Activated T-cell treated with anti-CD3 and anti-CD28 coated beads, Interleukin-2, amount 50 U/mL, for 72 hours (primary cell): ENCODE measurements around the gene PGBD5. TPM values are rescaled to one million over a fixed set of nuclear protein-coding genes. Genes with fewer than 3 reads are reported as not detected.

Source experiments
- ATAC-seq, 2 donors: fragments of 150-1000 bp; cut with Tn5 transposase; replicated peaks in 1 of 2; 2 replicates each; pipeline ENCODE4 v1.10.0; 2021; ENCODE audit warnings: moderate library complexity in 2 of 2, mild to moderate bottlenecking in 1 of 2
- DNase-seq, 2 donors: peaks; one replicate each; pipeline ENCODE4 v3.0.0; 2021 to 2022; ENCODE audit warnings: mixed read lengths in 1 of 2
- H3K27ac Mint-ChIP-seq: one replicate; pipeline ENCODE4 v1.8.0; 2022; ENCODE audit warnings: mild to moderate bottlenecking, moderate library complexity, mixed read lengths
- H3K27me3 Mint-ChIP-seq: one replicate; pipeline ENCODE4 v1.8.0; 2022; ENCODE audit warnings: low read depth, mixed read lengths
- H3K36me3 Mint-ChIP-seq, 2 donors: one replicate each; pipeline ENCODE4 v1.8.0; 2022; ENCODE audit warnings: mixed read lengths in 2 of 2, mild to moderate bottlenecking in 1 of 2; ENCODE audit not compliant: insufficient read depth in 2 of 2
- H3K4me1 Mint-ChIP-seq: one replicate; pipeline ENCODE4 v1.8.0; 2022; ENCODE audit warnings: low read depth, mixed read lengths
- H3K4me3 Mint-ChIP-seq, 2 donors: one replicate each; pipeline ENCODE4 v1.8.0; 2022; ENCODE audit warnings: mild to moderate bottlenecking in 2 of 2, mixed read lengths in 2 of 2, moderate library complexity in 2 of 2
- H3K9me3 Mint-ChIP-seq, 2 donors: one replicate each; pipeline ENCODE4 v1.8.0; 2022; ENCODE audit warnings: mixed read lengths in 2 of 2
- total RNA-seq, 2 donors: library from RNA; stranded (reverse); gene quantifications; one replicate each; pipeline ENCODE4 v1.2.3, GENCODE V29; 2022

The PGBD5 gene
- total RNA-seq, 2 donors from 2014 or later: 0.12 TPM; not detected in 1

DNA sequence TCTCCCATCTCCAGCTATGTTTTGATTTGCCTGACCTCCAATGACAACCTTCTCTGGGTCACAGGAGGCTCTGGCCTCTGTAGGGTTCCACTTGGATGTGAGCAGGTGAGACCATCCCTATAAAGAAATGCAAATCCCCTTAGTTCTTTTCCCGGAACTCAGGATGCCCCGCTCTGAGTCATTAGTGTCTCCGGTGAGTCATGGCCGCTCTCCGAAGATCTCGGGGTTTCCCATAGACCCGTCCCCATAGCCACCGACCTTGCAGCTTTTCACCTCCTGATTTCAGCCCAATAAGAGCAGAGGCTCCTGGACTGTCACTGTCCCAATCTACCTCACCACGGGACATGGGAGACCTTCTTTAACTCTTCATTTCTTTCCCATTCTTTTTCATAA, 98.2 kb downstream of the PGBD5 start:
- Mint-ChIP-seq H3K9me3 (no peaks in the 10 kb centered on the region), H3K36me3 (no peaks in the 10 kb centered on the region), H3K27ac (peak overlapping the region; percentile 41), H3K4me3 (peak overlapping the region; percentile 4 to 70), H3K4me1 (peaks cover 8% of the 10 kb centered on the region), H3K27me3 (peaks cover 5% of the 10 kb centered on the region)
- DNase-seq: peak; percentile 39 to 50
- peak; percentile 80 to 90 for ATAC-seq

DNA sequence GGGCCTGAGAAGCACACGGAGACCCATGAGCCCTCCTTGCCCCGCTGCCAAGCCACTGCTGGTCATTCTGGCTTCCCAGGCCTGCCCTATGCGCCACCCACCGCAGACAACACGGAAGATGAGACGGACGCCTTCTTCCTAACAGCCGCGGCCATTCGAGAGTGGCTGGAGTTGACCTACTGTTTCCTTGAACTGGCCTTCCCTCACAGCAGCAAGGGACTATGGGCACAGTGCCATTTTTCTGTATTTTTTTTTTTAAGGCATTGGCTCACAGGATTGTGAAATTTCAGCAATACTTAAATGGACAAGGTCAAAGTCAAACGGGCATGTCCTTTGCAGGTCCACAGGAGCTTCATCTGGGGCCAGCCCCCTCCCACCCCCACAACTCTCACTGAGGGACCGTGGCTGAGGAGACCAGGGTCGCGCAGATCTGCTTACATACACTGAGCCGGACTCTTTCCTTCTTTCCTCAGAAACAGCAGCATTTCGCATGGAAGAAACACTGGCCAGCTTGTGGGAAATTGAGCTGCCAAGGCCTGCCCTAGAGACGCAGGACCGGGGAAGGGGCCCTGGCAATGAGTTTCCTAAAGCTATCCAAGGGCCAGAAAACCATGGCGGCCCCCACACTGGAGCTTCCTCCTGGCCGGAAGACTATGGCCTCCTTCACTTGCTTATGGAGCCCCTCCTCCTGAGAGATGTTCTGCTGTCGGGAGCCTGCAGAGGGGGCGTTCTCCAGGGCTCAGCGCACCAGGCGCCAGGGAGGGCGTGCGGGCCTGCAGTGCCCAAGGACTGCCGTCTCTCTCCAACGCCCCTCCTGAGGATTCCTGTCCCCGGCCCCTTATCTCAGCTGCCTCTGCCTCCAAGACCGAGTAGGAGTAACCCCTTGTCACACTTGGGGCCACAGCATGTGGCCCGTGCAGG, 98.9 kb downstream of the PGBD5 start:
- DNase-seq (no peak), ATAC-seq (no peak)
- no peak overlapping the region for H3K27ac Mint-ChIP-seq
- peak overlapping the region; percentile 4 to 70 for H3K4me3 Mint-ChIP-seq
- H3K9me3 Mint-ChIP-seq: no peaks in the 10 kb centered on the region
- H3K4me1 Mint-ChIP-seq: peaks cover 8% of the 10 kb centered on the region
- H3K27me3 Mint-ChIP-seq: peaks cover 5% of the 10 kb centered on the region
- no peaks in the 10 kb centered on the region for H3K36me3 Mint-ChIP-seq

DNA sequence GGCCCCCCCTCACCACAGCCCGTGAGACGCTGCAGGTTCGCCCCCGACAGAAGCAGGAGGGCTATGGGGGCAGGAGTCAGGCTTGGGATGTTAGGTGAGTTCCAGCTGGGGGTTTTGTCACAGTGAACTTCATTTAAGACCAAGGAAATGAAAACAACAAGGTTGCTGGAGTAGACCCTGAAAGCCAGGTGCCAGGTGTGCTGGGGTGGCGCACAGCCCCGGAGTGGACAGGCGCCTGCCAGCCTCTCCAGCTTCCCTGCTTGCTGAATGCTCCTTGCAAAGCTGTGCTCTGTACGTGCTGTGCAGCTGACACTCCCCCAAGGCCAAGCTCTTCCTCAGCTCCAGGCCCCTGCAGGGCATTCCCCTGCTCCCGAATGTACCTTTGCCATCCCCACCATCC, 102.4 kb downstream of the PGBD5 start:
- ATAC-seq (no peak), DNase-seq (no peak)
- Mint-ChIP-seq H3K4me3 (no peak overlapping the region), H3K27ac (no peak overlapping the region), H3K4me1 (peaks cover 8% of the 10 kb centered on the region), H3K9me3 (no peaks in the 10 kb centered on the region), H3K36me3 (no peaks in the 10 kb centered on the region), H3K27me3 (no peaks in the 10 kb centered on the region)

DNA sequence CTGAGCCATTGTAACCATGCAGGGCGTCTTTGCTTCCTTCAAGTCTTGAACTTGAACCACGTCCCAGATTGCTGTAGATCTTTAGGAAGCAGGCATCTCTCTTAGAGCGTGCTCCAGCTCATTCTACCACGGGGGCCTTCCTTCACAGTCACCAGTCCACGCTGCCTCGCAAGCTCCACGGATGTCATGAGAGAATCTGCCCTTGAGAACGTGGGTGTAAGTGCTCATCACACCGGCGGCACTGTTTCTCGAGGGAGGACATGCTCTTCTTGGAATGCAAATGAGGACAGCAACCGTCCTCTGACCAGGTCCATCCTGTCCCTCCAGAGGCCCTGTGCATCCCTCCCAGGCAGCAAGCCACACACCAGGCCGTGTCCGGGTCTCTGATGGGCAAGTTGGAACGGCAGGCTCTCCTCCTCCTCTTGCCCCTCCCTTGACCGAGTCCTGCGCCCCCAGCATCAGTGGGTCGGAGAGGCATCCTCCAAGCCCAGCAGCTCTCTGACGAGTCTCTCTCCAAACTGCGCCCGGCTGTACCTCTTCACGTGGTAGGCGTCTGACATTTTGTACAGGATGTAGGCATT, 103.1 kb downstream of the PGBD5 start:
- Mint-ChIP-seq H3K27ac (no peak overlapping the region), H3K27me3 (no peaks in the 10 kb centered on the region), H3K36me3 (no peaks in the 10 kb centered on the region), H3K4me1 (peaks cover 5% of the 10 kb centered on the region), H3K9me3 (no peaks in the 10 kb centered on the region), H3K4me3 (no peak overlapping the region)
- DNase-seq: no peak
- ATAC-seq: no peak

DNA sequence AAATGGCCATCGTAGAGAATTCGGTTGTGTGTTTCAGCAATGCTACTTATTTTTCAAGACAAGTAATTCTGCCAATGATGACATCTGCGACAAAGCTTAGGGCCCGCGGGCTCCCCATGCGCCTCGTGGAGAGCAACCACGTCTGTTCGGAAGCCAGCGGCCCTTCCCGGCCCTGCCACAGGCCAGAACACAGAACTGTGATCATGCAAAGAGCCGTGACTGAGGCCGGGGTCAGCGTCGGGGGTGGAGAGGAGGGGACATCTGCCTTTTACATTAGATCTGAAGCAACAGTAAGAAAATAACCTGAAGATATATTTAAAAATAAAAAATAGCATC, 103.7 kb downstream of the PGBD5 start:
- no peak overlapping the region for H3K4me3 Mint-ChIP-seq
- no peak overlapping the region for H3K27ac Mint-ChIP-seq
- no peak for DNase-seq
- H3K9me3 Mint-ChIP-seq: no peaks in the 10 kb centered on the region
- no peaks in the 10 kb centered on the region for H3K27me3 Mint-ChIP-seq
- ATAC-seq: no peak
- H3K4me1 Mint-ChIP-seq: no peaks in the 10 kb centered on the region
- H3K36me3 Mint-ChIP-seq: no peaks in the 10 kb centered on the region

DNA sequence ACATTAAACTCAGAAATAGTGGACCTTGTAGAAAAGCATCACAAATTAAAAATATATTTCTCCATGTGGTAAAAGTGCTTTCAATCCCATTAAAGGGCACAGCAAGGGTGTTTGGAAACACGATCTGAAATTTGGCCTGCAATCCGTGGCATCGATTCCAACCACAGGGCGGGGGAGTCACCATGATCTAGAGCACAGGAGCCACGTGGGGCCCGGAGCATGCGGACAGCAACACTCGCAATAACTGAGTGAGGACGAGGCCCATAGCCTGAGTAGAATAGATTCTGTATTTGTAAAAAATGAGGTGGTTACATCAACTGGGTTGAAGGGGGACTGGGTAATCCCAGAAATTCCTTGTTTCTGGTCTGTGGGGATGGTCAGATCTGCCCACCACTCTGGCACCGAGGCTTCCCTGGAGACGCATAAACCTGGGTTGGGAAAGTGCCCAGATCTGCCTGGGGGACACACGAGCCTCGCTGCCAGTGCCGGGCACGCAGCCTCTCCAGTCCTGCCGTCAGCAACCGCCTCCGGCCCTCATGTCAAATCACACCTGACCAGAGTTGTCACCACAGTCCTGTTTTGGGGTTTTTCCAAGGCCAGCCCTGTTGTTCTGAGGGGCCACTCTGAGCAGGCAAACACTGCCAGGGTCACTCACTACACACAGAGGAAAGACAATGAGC, 104.3 kb downstream of the PGBD5 start:
- ATAC-seq (no peak), DNase-seq (no peak)
- Mint-ChIP-seq H3K4me3 (no peak overlapping the region), H3K9me3 (no peaks in the 10 kb centered on the region), H3K27me3 (no peaks in the 10 kb centered on the region), H3K4me1 (no peaks in the 10 kb centered on the region), H3K27ac (no peak overlapping the region), H3K36me3 (no peaks in the 10 kb centered on the region)

DNA sequence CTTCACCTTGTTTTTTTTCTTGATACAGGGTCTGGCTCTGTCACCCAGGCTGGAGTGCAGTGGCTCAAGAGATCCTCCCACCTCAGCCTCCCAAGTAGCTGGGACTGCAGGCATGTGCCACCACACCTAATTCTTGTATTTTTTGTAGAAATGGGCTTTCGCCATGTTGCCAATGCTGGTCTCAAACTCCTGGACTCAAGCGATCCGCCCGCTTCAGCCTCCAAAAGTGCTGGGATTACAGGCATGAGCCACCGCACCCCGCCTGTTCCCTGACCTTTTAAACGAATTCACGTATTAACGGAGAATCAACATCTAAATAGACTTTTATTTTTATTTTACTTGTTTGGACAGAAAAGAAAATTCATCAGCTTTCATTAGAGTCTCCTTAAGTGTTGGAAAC, 104.8 kb downstream of the PGBD5 start:
- Mint-ChIP-seq H3K4me3 (no peak overlapping the region), H3K27me3 (no peaks in the 10 kb centered on the region), H3K4me1 (no peaks in the 10 kb centered on the region), H3K27ac (no peak overlapping the region), H3K36me3 (no peaks in the 10 kb centered on the region), H3K9me3 (no peaks in the 10 kb centered on the region)
- DNase-seq (no peak), ATAC-seq (no peak)

DNA sequence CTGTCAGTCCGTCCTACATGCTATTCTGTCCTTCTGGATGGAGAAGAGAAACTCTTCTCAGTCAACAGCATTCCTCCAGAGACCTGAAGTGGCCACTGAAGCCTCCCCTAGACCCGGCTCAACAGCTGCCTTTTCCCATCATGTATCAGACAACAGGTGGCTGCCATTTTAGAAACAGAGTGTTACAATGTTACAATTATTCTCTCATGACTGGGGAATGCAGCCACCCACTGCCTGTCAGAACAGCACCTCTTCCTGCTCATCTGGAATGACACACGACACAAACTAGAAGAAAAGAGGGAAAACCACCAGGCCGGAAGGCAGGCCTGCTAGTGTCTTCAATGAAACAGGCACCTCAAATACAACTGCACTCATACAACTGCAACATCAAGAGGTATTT, 105.3 kb downstream of the PGBD5 start:
- Mint-ChIP-seq H3K27me3 (no peaks in the 10 kb centered on the region), H3K9me3 (no peaks in the 10 kb centered on the region), H3K27ac (no peak overlapping the region), H3K4me3 (no peak overlapping the region), H3K4me1 (no peaks in the 10 kb centered on the region), H3K36me3 (no peaks in the 10 kb centered on the region)
- DNase-seq (no peak), ATAC-seq (no peak)

DNA sequence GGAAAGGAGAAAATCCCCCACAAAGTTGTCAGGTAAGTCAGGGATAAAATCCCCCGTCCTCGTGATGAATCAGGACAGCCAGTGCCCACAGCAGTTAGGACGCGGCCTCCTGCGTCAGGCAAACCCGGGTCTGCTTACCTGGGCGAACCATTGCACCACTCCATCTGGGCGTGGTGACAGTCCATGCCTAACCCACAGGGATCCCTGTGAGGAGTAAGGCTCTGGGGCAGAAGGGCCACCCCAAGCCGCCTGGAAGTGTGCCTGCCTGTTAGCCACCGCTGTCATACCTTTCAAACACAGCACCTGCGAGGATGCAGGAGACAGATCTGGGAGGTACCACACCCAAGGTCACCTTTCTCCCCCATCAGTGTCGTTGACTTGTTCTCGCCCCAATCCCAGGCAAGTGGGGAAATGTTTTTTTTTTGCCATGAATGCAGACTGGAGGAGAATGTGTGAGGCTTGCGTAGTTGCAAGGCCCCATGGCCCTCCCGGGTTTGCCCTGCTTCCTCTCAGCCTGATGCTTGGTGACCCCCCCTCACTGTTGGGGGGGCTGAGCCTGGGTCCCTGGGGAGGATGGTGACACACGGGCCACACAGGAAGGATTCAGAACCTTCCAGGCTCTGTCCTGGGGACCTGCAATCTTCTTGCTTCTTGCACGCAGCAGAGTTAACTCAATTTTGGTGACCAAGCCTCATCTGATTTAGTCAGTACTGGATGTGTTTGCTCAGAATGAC, 107.0 kb downstream of the PGBD5 start:
- no peak overlapping the region for H3K27ac Mint-ChIP-seq
- no peaks in the 10 kb centered on the region for H3K9me3 Mint-ChIP-seq
- no peaks in the 10 kb centered on the region for H3K36me3 Mint-ChIP-seq
- ATAC-seq (no peak), DNase-seq (no peak)
- H3K4me1 Mint-ChIP-seq: no peaks in the 10 kb centered on the region
- peaks cover 8% of the 10 kb centered on the region for H3K27me3 Mint-ChIP-seq
- no peak overlapping the region for H3K4me3 Mint-ChIP-seq

DNA sequence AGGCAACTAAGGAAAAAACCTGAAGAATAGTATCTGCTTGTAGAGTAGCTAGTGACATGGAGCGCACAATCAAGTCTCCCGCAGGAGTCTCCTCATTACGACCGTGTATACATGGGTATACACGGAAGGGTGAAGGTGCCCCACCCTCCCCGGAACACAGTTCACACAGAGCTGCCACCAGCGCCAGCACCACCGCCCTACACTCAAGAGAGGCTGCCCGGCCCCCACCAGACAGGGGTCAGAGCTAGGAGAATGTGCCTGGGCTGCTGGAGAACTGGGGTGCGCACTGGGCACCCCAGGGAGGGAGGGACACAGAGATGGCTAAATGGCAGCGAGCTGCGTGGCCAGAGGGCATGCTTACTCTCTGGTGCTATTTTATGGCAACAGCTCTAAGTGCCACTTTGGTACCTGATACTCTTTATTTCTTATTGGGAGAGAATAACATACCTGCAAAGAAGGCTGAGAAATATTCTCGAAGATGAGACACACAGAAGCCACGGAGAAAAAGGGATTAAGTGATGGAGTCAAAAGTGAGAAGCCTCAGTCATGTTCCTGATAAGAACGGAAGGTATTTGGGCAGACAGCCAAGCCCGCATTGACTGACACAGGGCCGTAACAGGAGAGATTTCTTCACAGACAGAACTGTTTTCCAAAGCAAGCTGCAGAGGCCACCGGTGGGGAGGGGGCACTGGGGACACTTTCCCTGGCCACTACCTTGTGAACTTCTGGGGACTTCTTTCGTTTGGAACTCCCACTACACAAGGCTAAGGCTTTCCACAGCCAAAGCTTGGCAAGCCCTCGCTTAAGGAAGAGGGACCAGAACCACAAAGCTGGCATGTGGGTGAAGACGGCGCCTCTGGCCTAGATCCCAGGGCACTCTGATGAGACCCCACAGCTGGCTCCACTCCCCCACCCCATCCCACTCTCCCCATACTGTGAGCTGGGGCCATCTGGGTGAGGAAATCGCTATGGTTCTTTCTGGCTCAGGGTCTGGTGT, 108.0 kb downstream of the PGBD5 start:
- Mint-ChIP-seq H3K36me3 (no peaks in the 10 kb centered on the region), H3K9me3 (no peaks in the 10 kb centered on the region), H3K27ac (no peak overlapping the region), H3K4me3 (no peak overlapping the region), H3K4me1 (no peaks in the 10 kb centered on the region), H3K27me3 (peaks cover 10% of the 10 kb centered on the region)
- ATAC-seq: no peak
- no peak for DNase-seq

DNA sequence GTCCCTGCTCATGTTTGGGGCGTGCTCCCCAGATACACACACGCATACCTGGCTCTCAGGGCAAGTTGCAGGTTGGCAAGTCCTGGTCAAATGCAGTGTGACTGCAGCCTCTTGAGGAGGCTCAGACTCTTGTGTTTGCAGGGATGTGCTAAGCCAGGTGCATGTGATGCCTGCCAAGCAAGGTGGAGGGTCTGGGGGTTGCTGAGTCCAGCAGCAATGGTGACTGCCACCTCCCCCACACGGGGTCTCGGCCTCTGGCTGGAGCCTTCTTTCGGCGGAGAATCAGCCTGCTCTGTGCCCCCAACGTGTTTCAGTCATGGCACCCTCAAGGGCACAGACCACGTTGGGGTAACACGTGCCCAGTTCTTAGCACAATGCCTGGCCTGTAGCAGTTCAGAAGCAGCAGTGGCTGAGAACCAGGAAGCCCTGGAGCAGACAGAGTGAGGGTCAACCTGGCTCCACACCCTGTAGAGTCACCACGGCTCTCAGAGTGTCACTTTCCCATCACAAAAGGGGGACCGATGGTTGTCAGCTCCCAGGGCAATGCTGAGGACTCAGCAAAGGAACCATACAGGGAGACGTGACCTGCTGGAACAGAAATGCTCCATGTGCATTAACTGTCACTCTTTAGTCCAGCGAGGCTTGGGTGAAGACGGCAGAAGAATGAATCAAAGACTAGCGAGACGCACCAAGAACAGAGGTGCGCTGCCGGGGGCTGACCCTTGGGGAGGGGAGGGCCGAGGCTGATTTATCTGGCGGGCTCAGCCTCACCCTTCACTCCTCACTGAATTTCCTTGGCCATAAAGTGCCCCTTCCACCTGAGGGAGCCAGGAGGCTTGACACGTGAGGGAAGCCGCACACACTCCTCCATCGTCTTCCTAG, 109.0 kb downstream of the PGBD5 start:
- Mint-ChIP-seq H3K9me3 (no peaks in the 10 kb centered on the region), H3K36me3 (no peaks in the 10 kb centered on the region), H3K27ac (no peak overlapping the region), H3K27me3 (peaks cover 11% of the 10 kb centered on the region), H3K4me3 (no peak overlapping the region), H3K4me1 (no peaks in the 10 kb centered on the region)
- no peak for DNase-seq
- no peak for ATAC-seq
